LNCAP (cell line): ENCODE data around the gene ARL15.

Experiments
- CTCF ChIP-seq: fragments of 450-650 bp; IDR thresholded peaks from 2 replicates; pipeline ENCODE4 v1.5.1; 2017; ENCODE audit warnings: mild to moderate bottlenecking

Gene ARL15

GRCh38 chr5:54301220-54301619 is 9.2 kb downstream of the ARL15 start:
- no peak for TF ChIP-seq CTCF

- no peak for TF ChIP-seq CTCF
These were observed 11.4 kb downstream of the ARL15 start for GRCh38 chr5:54298947-54299346.

- TF ChIP-seq CTCF, result no peak
These were observed 14.0 kb downstream of the ARL15 start for GRCh38 chr5:54296386-54296785.

GRCh38 chr5:54295651-54296276 is 14.6 kb downstream of the ARL15 start:
- no peak for TF ChIP-seq CTCF

- TF ChIP-seq CTCF, result no peak
These were observed 16.2 kb downstream of the ARL15 start for GRCh38 chr5:54294097-54294667.

- TF ChIP-seq CTCF, result no peak
These were observed 17.5 kb downstream of the ARL15 start for GRCh38 chr5:54292866-54293265.

GRCh38 chr5:54291498-54291897 is 18.9 kb downstream of the ARL15 start:
- no peak for TF ChIP-seq CTCF

GRCh38 chr5:54289769-54290168 is 20.6 kb downstream of the ARL15 start:
- no peak for TF ChIP-seq CTCF
